Measurements from ENCODE around the gene HDAC7. TPM values are rescaled to one million over a fixed set of nuclear protein-coding genes. Genes with fewer than 3 reads are reported as not detected.

The HDAC7 gene
- total RNA-seq: 10 to 100 TPM; 27.3 to 29.7 TPM

DNA sequence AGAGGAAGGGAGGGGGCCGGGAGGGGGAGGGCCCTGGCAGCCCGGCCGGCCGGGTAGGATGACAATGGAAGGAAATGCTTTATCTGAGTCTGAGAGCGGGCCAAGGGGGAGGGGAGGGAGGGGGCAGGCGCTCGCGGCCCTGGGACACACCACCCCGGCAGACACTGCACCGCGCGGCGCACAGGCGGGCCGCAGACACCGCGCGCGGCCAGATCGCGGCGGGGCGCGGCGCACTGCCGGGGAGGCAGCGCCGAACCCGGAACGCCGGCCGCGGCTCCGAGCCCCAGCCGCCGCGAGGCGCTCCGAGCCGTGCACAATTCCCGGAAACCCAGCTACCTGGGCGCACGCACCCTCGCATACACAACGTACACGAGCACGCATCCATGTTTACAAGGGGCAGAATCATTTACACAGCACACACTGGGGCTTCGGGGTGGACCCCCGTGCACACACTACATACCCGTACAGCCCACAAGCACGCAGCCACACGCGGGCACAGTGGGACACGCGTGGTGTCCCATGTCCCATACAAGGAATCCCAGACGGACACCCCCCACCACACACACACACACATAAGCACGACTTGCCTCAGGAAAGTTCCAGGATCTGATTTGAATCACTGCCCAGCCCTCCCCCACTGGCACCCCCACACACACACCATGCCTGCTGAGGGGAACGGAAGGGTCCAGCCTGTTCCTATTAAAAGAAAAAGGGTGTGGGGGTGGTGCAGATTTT lies at the start of gene HDAC7:
HDAC7 (minus strand) TSS at position 8 of the 735 bp plus-strand sequence. CDS start 118 bp downstream, outside the sequence.
- intact Hi-C loops (cut with DNase I): no loop called here
- TF ChIP-seq, protein P1, sequence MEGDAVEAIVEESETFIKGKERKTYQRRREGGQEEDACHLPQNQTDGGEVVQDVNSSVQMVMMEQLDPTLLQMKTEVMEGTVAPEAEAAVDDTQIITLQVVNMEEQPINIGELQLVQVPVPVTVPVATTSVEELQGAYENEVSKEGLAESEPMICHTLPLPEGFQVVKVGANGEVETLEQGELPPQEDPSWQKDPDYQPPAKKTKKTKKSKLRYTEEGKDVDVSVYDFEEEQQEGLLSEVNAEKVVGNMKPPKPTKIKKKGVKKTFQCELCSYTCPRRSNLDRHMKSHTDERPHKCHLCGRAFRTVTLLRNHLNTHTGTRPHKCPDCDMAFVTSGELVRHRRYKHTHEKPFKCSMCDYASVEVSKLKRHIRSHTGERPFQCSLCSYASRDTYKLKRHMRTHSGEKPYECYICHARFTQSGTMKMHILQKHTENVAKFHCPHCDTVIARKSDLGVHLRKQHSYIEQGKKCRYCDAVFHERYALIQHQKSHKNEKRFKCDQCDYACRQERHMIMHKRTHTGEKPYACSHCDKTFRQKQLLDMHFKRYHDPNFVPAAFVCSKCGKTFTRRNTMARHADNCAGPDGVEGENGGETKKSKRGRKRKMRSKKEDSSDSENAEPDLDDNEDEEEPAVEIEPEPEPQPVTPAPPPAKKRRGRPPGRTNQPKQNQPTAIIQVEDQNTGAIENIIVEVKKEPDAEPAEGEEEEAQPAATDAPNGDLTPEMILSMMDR (IDR thresholded peaks at IDR 0.05): no peak
- Histone ChIP-seq H3K36me3 (no peaks in the 10 kb centered on the region), H3K27me3 (no peaks in the 10 kb centered on the region), H3K27ac (peak within 1 kb of the TSS; percentile 94), H3K4me1 (peaks cover 4% of the 10 kb centered on the region), H3K4me3 (peak within 1 kb of the TSS; percentile 57), H3K9me3 (no peaks in the 10 kb centered on the region), H3K9ac (ENCODE audit: low read depth in 2 of 2, low read length in 2 of 2) (peak within 1 kb of the TSS; percentile 92 to 97)
- DNase-seq: peak; percentile 86

DNA sequence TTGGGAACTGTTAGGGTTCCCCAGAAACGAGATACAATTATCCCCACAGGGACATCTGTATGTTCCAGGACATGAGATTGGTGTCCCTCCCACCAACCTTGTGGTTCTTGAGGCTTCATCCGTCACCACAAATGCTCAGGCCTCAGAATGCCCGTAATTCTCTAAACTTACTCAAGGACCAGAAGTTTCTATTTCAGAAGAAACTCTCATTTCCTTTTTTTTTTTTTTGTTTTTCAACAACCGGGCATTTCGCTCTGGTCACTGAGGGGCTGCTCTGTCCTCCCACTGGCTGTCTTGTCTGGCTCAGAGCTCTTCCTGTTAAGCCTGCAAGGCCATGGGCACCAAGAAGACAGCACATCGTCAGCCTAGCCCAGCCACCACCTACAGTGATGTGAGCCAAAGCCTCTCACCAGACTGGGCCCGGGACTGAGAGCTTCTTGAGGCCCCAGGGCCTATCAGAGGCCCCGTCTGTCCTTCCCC lies 48.9 kb upstream of the HDAC7 start:
- H3K27ac ChIP-seq: no peak overlapping the region
- peak; percentile 16 for DNase-seq
- no peaks in the 10 kb centered on the region for H3K4me1 ChIP-seq
- no peak overlapping the region for H3K4me3 ChIP-seq
- TF ChIP-seq, protein P1 (IDR thresholded peaks at IDR 0.05): no peak
- no peak overlapping the region for H3K9ac ChIP-seq (ENCODE audit: low read depth in 2 of 2, low read length in 2 of 2)
- H3K9me3 ChIP-seq: no peaks in the 10 kb centered on the region
- no peaks in the 10 kb centered on the region for H3K27me3 ChIP-seq
- no peaks in the 10 kb centered on the region for H3K36me3 ChIP-seq
- intact Hi-C loops (cut with DNase I): no loop called here

DNA sequence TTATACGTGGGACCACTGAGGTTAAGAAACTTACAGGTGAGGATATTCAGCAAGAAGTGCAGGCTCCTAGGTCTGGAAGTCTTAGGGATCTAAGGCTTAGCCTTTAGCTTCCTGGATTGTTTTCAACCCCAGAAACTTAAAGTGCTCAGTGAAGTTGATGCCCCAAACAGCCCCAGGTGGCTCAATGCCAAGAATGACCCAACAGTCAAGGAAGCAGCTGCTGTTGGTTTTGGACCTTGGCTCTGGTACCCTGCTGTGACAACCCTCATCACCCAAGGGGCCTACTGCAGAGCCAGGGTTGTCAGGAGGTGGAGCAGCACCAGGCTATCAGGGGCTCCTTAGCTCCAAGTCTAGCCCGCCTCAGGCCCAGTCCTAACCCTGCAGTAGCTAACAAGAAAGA lies 48.3 kb upstream of the HDAC7 start:
- H3K9me3 ChIP-seq: no peaks in the 10 kb centered on the region
- no peak overlapping the region for H3K9ac ChIP-seq (ENCODE audit: low read depth in 2 of 2, low read length in 2 of 2)
- no peaks in the 10 kb centered on the region for H3K4me1 ChIP-seq
- no peaks in the 10 kb centered on the region for H3K36me3 ChIP-seq
- intact Hi-C loops (cut with DNase I): no loop called here
- no peak overlapping the region for H3K27ac ChIP-seq
- H3K4me3 ChIP-seq: no peak overlapping the region
- DNase-seq: peak; percentile 21
- H3K27me3 ChIP-seq: no peaks in the 10 kb centered on the region
- TF ChIP-seq, protein P1 (IDR thresholded peaks at IDR 0.05): no peak

DNA sequence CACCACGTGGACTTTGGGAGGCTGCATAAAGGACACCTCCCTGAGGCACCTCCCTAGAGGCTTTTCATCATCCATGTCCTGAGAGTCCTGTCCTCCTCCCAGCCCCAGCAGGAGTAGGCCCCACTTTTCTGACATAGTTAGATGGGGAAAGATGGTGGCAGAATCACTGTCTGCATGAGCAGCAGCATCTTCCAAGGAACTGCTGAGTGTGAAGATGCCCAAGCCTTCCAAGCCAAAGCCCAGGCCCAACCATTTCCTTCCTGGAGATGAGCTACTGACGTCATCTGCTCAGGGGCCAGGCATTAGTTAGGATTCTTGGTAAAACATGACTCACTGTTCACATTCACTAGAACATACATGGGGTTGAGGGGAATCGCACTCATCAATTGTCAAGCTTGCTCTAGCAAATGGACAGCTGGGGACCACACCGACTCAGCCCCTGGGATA lies 47.8 kb upstream of the HDAC7 start:
- H3K4me3 ChIP-seq: no peak overlapping the region
- no peaks in the 10 kb centered on the region for H3K36me3 ChIP-seq
- no peaks in the 10 kb centered on the region for H3K4me1 ChIP-seq
- H3K27ac ChIP-seq: no peak overlapping the region
- H3K9me3 ChIP-seq: no peaks in the 10 kb centered on the region
- intact Hi-C loops (cut with DNase I): no loop called here
- no peaks in the 10 kb centered on the region for H3K27me3 ChIP-seq
- no peak overlapping the region for H3K9ac ChIP-seq (ENCODE audit: low read depth in 2 of 2, low read length in 2 of 2)
- TF ChIP-seq, protein P1 (IDR thresholded peaks at IDR 0.05): no peak
- peak; percentile 19 for DNase-seq

DNA sequence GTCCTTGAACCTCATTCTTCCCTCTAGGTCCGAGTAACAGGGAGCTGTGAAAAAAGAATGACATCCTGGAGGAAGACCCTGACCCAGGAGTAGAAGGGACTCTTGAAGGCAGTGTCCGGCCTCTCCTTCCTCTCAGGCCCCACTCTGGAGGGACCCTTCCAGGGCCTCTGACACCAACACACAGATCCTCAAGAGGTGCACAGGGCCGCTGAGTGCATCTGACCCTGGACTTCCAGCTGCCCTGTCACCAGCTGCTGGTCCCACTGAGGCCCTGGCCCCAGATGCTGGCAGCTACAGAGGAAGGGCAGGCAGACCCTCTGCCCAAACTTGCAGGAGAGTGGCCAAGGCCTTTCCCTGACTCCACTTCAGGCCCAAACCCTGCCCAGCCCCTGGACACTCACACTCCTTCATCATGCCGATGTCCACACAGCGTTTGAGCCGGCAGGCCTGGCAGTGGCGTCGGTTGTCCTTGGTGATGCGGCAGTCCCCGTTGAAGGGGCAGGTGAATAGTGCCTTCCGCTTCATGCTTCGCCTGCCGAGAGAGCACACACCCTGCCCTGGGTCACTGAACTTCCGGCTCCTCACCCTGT lies 45.0 kb upstream of the HDAC7 start:
- no peak overlapping the region for H3K4me3 ChIP-seq
- no peak overlapping the region for H3K9ac ChIP-seq (ENCODE audit: low read depth in 2 of 2, low read length in 2 of 2)
- no peak overlapping the region for H3K27ac ChIP-seq
- no peaks in the 10 kb centered on the region for H3K9me3 ChIP-seq
- TF ChIP-seq, protein P1 (IDR thresholded peaks at IDR 0.05): no peak
- H3K4me1 ChIP-seq: no peaks in the 10 kb centered on the region
- H3K36me3 ChIP-seq: no peaks in the 10 kb centered on the region
- H3K27me3 ChIP-seq: no peaks in the 10 kb centered on the region
- intact Hi-C loops (cut with DNase I): no loop called here
- DNase-seq: peak; percentile 9
